ENCODE results near the gene PRAC2.
A peak's percentile ranks its signal among the peaks of the same experiment; 100 is the strongest.

PRAC2 gene

GRCh38 chr17:48722915-48723422 lies at the start of gene PRAC2:
TSS of gene PRAC2 (plus strand) at chr17:48723185. CDS start at chr17:48724411, 1,226 bp downstream.
- no peak for DNase-seq (ENCODE audit: low spot score)

- DNase-seq (ENCODE audit: low spot score) = no peak
These were observed 45.9 kb upstream of the PRAC2 start for GRCh38 chr17:48676963-48677558.

GRCh38 chr17:48678141-48678971 lies 44.6 kb upstream of the PRAC2 start:
- peak; percentile 94 for DNase-seq (ENCODE audit: low spot score)

- no peak for DNase-seq (ENCODE audit: low spot score)
These were observed 43.4 kb upstream of the PRAC2 start for GRCh38 chr17:48679385-48680096.

GRCh38 chr17:48681609-48682008 lies 41.4 kb upstream of the PRAC2 start:
- DNase-seq (ENCODE audit: low spot score) = no peak

GRCh38 chr17:48690655-48691054 lies 32.3 kb upstream of the PRAC2 start:
- no peak for DNase-seq (ENCODE audit: low spot score)

GRCh38 chr17:48692049-48692448 lies 30.9 kb upstream of the PRAC2 start:
- no peak for DNase-seq (ENCODE audit: low spot score)

GRCh38 chr17:48693178-48693577 lies 29.8 kb upstream of the PRAC2 start:
- no peak for DNase-seq (ENCODE audit: low spot score)

GRCh38 chr17:48701864-48702532 lies 21.0 kb upstream of the PRAC2 start:
- no peak for DNase-seq (ENCODE audit: low spot score)

GRCh38 chr17:48704361-48705248 lies 18.4 kb upstream of the PRAC2 start:
- DNase-seq (ENCODE audit: low spot score) = no peak

GRCh38 chr17:48711128-48711527 lies 11.9 kb upstream of the PRAC2 start:
- DNase-seq (ENCODE audit: low spot score) = peak; percentile 41

- peak; percentile 26 for DNase-seq (ENCODE audit: low spot score)
These were observed 7.2 kb upstream of the PRAC2 start for GRCh38 chr17:48715496-48716399.

GRCh38 chr17:48716549-48716948 lies 6.4 kb upstream of the PRAC2 start:
- DNase-seq (ENCODE audit: low spot score) = peak; percentile 36

GRCh38 chr17:48717367-48718226 lies 5.4 kb upstream of the PRAC2 start:
- DNase-seq (ENCODE audit: low spot score) = no peak

- DNase-seq (ENCODE audit: low spot score) = no peak
These were observed 4.7 kb upstream of the PRAC2 start for GRCh38 chr17:48718227-48718760.

GRCh38 chr17:48718761-48719641 lies 4.0 kb upstream of the PRAC2 start:
- peak; percentile 71 for DNase-seq (ENCODE audit: low spot score)

GRCh38 chr17:48719642-48720265 lies 3.2 kb upstream of the PRAC2 start:
- DNase-seq (ENCODE audit: low spot score) = no peak
